AG04450 (cell line): ENCODE data around the gene MAN1B1. TPM values are rescaled to one million over a fixed set of nuclear protein-coding genes. Genes with fewer than 3 reads are reported as not detected.

Experiments used
- CTCF ChIA-PET: fragments of 300-600, 350-600 bp; formaldehyde crosslinking; extraction: SDS; loops from one replicate; lab custom pipeline; 2022; ENCODE audit warnings: antibody characterized with exemption, inconsistent platforms; lab: Charles Lee
- POLR2A ChIA-PET: fragments of 350-600 bp; formaldehyde crosslinking; extraction: SDS; loops from one replicate; lab custom pipeline; 2021; ENCODE audit warnings: antibody characterized with exemption, inconsistent platforms; lab: Yijun Ruan, JAX
- DNase-seq: peaks from one replicate; pipeline ENCODE4 v3.0.0-alpha.2; 2011; ENCODE audit warnings: low read depth, low spot score
- H3K27ac ChIP-seq: one replicate; pipeline ENCODE4 v1.5.1; 2012; ENCODE audit warnings: low read depth, low read length, control low read depth
- H3K27me3 ChIP-seq: one replicate; pipeline ENCODE4 v1.6.0; 2012; ENCODE audit warnings: low read length; ENCODE audit not compliant: control insufficient read depth, insufficient read depth
- H3K4me3 ChIP-seq: 2 replicates; pipeline ENCODE4 v1.5.1; 2011; ENCODE audit warnings: mild to moderate bottlenecking, low read depth, low read length, control low read depth
- H3K9me3 ChIP-seq: 2 replicates; pipeline ENCODE4 v1.5.1; 2012; ENCODE audit warnings: low read length; ENCODE audit not compliant: control insufficient read depth, insufficient read depth
- CTCF ChIP-seq: IDR thresholded peaks from 2 replicates; pipeline ENCODE4 v1.5.1; 2011; ENCODE audit warnings: low read depth, low read length, control low read depth, inconsistent platforms
- polyA plus RNA-seq: library from polyadenylated mRNA; depleted of rRNA; stranded (reverse); fragments of >200 nt; gene quantifications from 2 replicates; pipeline ENCODE4 v1.2.3, GENCODE V29; 2011

The MAN1B1 gene
- polyA plus RNA-seq, 1 experiment: 40.8 TPM

- ChIA-PET CTCF (interaction anchor here (1.0 to 1.9 kb wide), 2 partner anchors 17 kb away, joined by 3 to 11 read pairs; no protein-coding TSS in a partner anchor), POLR2A (interaction anchor here (1.4 kb wide), 1 partner anchor 104 kb away, joined by 3 read pairs; the partner anchor contains the start of gene SSNA1)
- Histone ChIP-seq H3K27ac (peak overlapping the region; percentile 31), H3K27me3 (no peaks in the 10 kb centered on the region), H3K9me3 (no peaks in the 10 kb centered on the region), H3K4me3 (no peak overlapping the region)
- no peak for DNase-seq
- TF ChIP-seq CTCF: no peak
Observed at GRCh38 chr9:137084526-137084925, 2.3 kb upstream of the MAN1B1 start.

- POLR2A ChIA-PET: interaction anchor here (0.6 to 2.1 kb wide), 13 partner anchors 13 to 393 kb away, joined by 3 to 12 read pairs (median 4); partner anchors contain the start of genes ANAPC2, NPDC1, RNF224 and SSNA1
- TF ChIP-seq CTCF: no peak
- CTCF ChIA-PET: interaction anchor here (0.6 to 1.7 kb wide), 5 partner anchors 18 to 313 kb away, joined by 4 to 7 read pairs (median 5); no protein-coding TSS in a partner anchor
- no peak for DNase-seq
- Histone ChIP-seq H3K4me3 (peak overlapping the region; percentile 76), H3K27ac (peak overlapping the region; percentile 65), H3K27me3 (no peaks in the 10 kb centered on the region), H3K9me3 (no peaks in the 10 kb centered on the region)
Observed at GRCh38 chr9:137085920-137086530, 760 bp upstream of the MAN1B1 start.

- no peak for DNase-seq
- no peaks in the 10 kb centered on the region for H3K27me3 ChIP-seq
- POLR2A ChIA-PET: interaction anchor here (0.7 to 2.1 kb wide), 11 partner anchors 8 to 359 kb away, joined by 3 to 12 read pairs (median 5); partner anchors contain the start of genes ANAPC2, NPDC1, RNF224 and SSNA1
- no peak for TF ChIP-seq CTCF
- peak overlapping the region; percentile 76 for H3K4me3 ChIP-seq
- CTCF ChIA-PET: interaction anchor here (0.7 to 1.7 kb wide), 3 partner anchors 41 to 149 kb away, joined by 3 to 6 read pairs (median 5); no protein-coding TSS in a partner anchor
- no peak overlapping the region for H3K27ac ChIP-seq
- no peaks in the 10 kb centered on the region for H3K9me3 ChIP-seq
Observed at GRCh38 chr9:137087409-137087925, 682 bp downstream of the MAN1B1 start.

- no peak for DNase-seq
- H3K27me3 ChIP-seq: no peaks in the 10 kb centered on the region
- H3K9me3 ChIP-seq: no peaks in the 10 kb centered on the region
- CTCF ChIA-PET: interaction anchor here (0.7 kb wide), 1 partner anchor 149 kb away, joined by 3 read pairs; no protein-coding TSS in a partner anchor
- no peak overlapping the region for H3K27ac ChIP-seq
- H3K4me3 ChIP-seq: no peak overlapping the region
- no peak for TF ChIP-seq CTCF
- POLR2A ChIA-PET: interaction anchor here (2.1 kb wide), 1 partner anchor 100 kb away, joined by 12 read pairs; the partner anchor contains the start of genes ANAPC2 and SSNA1
Observed at GRCh38 chr9:137088121-137088520, 1.3 kb downstream of the MAN1B1 start.
